ENCODE data around the gene NHSL2.

The NHSL2 gene

DNA sequence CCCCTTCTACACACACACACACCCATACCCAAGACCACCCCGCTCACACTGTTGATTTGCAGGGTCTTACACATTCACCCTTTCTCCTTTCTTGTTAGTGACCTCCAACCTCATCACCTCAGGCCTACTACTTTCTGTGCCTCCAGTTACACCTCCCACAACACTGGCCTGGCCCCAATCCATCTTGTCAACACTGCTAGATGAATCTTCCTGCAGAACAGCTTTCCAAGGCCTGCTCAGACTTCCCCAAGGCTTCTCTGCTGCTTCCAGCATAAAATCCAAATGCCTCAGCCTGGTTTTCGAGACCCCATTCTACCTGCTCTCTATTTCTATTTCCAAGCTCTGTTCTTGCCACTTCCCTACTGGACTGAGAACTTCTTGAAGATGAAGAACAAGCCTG is 79.9 kb downstream of the NHSL2 start:
- no peak for DNase-seq (ENCODE audit: low read depth in 2 of 2)

GRCh38 chrX:71991164-71991563 is 80.5 kb downstream of the NHSL2 start:
- no peak for DNase-seq (ENCODE audit: low read depth in 2 of 2)

GRCh38 chrX:71992711-71993110 is 82.1 kb downstream of the NHSL2 start:
- DNase-seq (ENCODE audit: low read depth in 2 of 2), result peak; percentile 24 to 42

- DNase-seq (ENCODE audit: low read depth in 2 of 2), result no peak
These were observed 82.7 kb downstream of the NHSL2 start for GRCh38 chrX:71993371-71993770.

- DNase-seq (ENCODE audit: low read depth in 2 of 2), result no peak
These were observed 84.0 kb downstream of the NHSL2 start for GRCh38 chrX:71994601-71995000.

DNA sequence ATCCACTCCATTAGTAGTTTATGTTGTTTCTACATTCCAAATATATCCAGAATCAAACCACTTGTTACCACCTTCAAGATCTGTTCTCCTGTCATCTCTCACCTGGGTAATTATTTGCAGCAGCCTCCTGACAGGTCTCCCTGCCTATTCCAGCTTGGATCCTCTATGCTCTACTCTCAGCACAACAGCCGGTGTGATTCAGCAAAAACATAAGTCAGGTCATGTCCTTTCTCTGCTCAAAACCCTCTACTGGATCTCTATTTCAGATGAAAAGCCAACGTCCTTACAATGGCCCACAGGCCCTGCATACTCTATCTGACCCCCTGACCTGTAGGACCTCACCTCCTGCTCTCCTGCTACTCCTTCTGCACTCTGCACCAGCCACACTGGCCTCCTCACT is 84.5 kb downstream of the NHSL2 start:
- DNase-seq (ENCODE audit: low read depth in 2 of 2), result no peak

- no peak for DNase-seq (ENCODE audit: low read depth in 2 of 2)
These were observed 85.5 kb downstream of the NHSL2 start for GRCh38 chrX:71996136-71996535.

DNA sequence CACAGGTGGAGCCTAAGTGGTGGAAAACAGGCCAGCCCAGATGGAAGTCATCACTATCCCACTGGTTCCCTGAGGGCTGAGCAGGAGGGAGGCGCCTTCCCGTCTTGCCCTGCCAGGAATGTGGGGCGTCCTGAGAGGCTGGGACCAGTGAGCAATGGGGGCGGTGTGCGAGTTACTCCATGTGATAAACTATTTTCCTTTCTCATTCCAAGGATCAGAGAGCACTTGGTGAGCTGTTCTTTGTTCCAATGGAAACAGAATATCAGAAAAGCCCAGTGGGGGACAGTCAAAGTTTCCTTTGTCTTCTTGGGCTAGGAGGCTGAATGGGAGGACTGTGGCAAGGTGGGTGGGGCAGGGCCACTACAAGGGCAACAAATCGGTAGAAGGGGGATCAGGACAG is 86.2 kb downstream of the NHSL2 start:
- no peak for DNase-seq (ENCODE audit: low read depth in 2 of 2)

DNA sequence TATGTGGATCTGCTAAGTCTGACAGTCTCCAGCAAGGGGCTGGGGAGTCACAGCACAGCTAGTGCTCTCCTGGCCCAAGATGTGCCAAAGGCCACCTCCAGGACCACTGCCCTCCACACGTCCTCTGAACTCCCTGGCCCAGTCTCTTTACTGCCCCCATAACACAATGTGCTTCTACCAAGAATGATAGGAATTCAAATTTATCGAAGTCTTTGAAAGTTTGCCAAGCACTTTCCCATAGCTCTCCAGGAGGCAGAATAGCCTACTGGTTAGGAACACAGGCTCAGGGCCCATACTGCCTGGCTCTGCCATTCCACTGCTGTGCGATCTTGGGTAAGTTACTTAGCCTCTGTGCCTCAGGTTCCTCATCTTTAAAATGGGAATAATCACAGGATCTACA is 86.7 kb downstream of the NHSL2 start:
- no peak for DNase-seq (ENCODE audit: low read depth in 2 of 2)

- peak in 1 of 2 donors; percentile 10 for DNase-seq (ENCODE audit: low read depth in 2 of 2)
These were observed 88.3 kb downstream of the NHSL2 start for GRCh38 chrX:71998836-71999509.

DNA sequence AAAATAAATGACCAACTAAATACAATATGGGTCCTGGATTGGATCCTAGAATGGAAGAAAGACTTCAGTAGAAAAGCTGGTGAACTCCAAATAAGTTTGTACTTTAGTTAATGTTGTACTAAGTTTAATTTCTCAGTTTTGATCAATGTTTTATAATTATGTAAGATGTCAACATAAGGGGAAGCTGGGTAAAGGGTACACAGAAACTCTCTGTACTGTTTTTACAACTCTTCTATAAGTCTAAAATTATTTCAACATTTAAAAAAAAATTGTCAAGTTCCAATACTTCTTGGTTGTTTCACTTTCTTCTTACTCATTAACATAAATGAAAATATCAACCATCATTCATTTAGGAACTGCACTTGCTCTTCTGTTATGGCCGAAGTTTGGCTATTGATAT is 88.9 kb downstream of the NHSL2 start:
- no peak for DNase-seq (ENCODE audit: low read depth in 2 of 2)

- DNase-seq (ENCODE audit: low read depth in 2 of 2), result no peak
These were observed 90.8 kb downstream of the NHSL2 start for GRCh38 chrX:72001471-72001870.

- DNase-seq (ENCODE audit: low read depth in 2 of 2), result no peak
These were observed 91.3 kb downstream of the NHSL2 start for GRCh38 chrX:72001906-72002305.

GRCh38 chrX:72002875-72003274 is 92.2 kb downstream of the NHSL2 start:
- no peak for DNase-seq (ENCODE audit: low read depth in 2 of 2)

- DNase-seq (ENCODE audit: low read depth in 2 of 2), result no peak
These were observed 93.4 kb downstream of the NHSL2 start for GRCh38 chrX:72003811-72004750.

- no peak for DNase-seq (ENCODE audit: low read depth in 2 of 2)
These were observed 94.4 kb downstream of the NHSL2 start for GRCh38 chrX:72005046-72005445.

- DNase-seq (ENCODE audit: low read depth in 2 of 2), result no peak
These were observed 95.8 kb downstream of the NHSL2 start for GRCh38 chrX:72006461-72006860.

DNA sequence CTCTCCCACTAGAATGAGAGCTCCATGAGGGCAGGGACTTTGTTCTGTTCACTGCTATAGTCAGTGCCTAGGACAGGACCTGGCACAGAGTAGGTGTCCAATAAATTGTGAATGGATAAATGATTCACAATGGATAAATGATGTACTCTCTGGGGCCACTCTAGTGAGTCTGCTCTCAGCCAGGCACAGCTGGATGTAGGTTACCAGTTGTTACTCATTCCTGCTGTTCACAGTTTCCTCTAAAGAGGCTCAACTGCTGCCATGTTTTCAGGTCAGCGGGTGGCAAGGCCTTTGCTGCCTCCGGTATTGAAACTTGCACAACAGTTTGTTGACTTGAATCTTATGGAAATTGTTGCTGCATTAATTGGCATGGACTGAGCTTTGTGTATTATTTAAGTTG is 99.1 kb downstream of the NHSL2 start:
- no peak for DNase-seq (ENCODE audit: low read depth in 2 of 2)

GRCh38 chrX:72011734-72012133 is 101.1 kb downstream of the NHSL2 start:
- DNase-seq (ENCODE audit: low read depth in 2 of 2), result no peak

- DNase-seq (ENCODE audit: low read depth in 2 of 2), result no peak
These were observed 104.7 kb downstream of the NHSL2 start for GRCh38 chrX:72015383-72015782.

GRCh38 chrX:72016881-72017783 is 106.5 kb downstream of the NHSL2 start:
- no peak for DNase-seq (ENCODE audit: low read depth in 2 of 2)
